ENCODE data around the gene ANXA2R.

The ANXA2R gene

GRCh38 chr5:43050384-43050783, 10.3 kb upstream of the ANXA2R start:
- no peak for DNase-seq (ENCODE audit: extremely low spot score)
- TF ChIP-seq CTCF (IDR thresholded peaks at IDR 0.05; ENCODE audit: control extremely low read depth, extremely low read depth, low read depth, missing control alignments), result no peak
- ChIA-PET CTCF (interaction anchor here (1.0 to 2.9 kb wide), 4 partner anchors 9 to 54 kb away, joined by 4 to 14 read pairs (median 8); no protein-coding TSS in a partner anchor), POLR2A (interaction anchor here (0.6 kb wide), 1 partner anchor 661 kb away, joined by 3 read pairs; no protein-coding TSS in a partner anchor)

DNA sequence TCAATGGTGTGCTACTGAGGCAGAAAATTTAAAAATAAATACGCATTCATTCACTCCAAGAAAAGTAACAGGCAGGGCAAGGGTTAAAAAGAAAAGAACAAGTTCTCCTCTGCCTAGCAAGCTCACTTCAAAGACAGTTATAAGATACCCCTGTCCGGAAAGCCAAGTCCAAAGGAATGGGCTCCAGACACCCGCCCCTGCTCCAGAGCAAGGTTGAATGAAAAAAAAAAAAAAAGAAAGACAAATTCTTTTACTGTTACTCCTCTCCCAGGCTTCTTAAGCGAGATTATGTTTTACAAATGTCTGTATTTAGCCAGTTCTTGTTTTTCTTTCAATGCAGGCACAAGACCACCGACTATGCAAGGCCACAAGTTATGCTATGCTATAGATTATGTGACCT, 9.1 kb upstream of the ANXA2R start:
- no peak for TF ChIP-seq CTCF (IDR thresholded peaks at IDR 0.05; ENCODE audit: control extremely low read depth, extremely low read depth, low read depth, missing control alignments)
- no peak for DNase-seq (ENCODE audit: extremely low spot score)
- CTCF ChIA-PET, result interaction anchor here (0.9 to 2.9 kb wide), 5 partner anchors 8 to 55 kb away, joined by 3 to 14 read pairs (median 6); no protein-coding TSS in a partner anchor
- POLR2A ChIA-PET, result no interaction called here

GRCh38 chr5:43046474-43046873, 6.4 kb upstream of the ANXA2R start:
- no peak for DNase-seq (ENCODE audit: extremely low spot score)
- ChIA-PET POLR2A (no interaction called here), CTCF (interaction anchor here (0.8 to 2.5 kb wide), 8 partner anchors 9 to 138 kb away, joined by 3 to 19 read pairs (median 4); no protein-coding TSS in a partner anchor)
- no peak for TF ChIP-seq CTCF (IDR thresholded peaks at IDR 0.05; ENCODE audit: control extremely low read depth, extremely low read depth, low read depth, missing control alignments)

DNA sequence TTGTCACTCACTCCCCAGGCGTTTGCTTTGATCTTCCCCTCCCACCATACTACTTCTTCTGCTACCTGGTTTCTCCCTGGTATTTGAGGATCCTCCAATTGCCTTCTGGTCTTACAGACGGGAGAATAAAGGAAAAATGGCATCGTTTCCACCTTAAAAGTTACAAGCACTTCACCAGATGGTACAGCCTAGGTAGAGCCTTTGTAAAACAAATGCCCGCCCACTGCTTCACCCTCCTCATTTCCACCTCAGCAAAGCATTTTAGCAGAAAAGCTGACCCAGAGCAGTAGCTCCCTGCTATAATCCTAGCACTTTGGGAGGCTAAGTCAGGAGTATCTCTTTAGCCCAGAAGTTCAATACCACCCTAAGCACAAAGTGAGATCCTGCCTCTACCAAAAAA, 5.1 kb upstream of the ANXA2R start:
- ChIA-PET CTCF (interaction anchor here (1.0 to 2.5 kb wide), 6 partner anchors 16 to 344 kb away, joined by 3 to 19 read pairs (median 4); no protein-coding TSS in a partner anchor), POLR2A (no interaction called here)
- TF ChIP-seq CTCF (IDR thresholded peaks at IDR 0.05; ENCODE audit: control extremely low read depth, extremely low read depth, low read depth, missing control alignments), result no peak

DNA sequence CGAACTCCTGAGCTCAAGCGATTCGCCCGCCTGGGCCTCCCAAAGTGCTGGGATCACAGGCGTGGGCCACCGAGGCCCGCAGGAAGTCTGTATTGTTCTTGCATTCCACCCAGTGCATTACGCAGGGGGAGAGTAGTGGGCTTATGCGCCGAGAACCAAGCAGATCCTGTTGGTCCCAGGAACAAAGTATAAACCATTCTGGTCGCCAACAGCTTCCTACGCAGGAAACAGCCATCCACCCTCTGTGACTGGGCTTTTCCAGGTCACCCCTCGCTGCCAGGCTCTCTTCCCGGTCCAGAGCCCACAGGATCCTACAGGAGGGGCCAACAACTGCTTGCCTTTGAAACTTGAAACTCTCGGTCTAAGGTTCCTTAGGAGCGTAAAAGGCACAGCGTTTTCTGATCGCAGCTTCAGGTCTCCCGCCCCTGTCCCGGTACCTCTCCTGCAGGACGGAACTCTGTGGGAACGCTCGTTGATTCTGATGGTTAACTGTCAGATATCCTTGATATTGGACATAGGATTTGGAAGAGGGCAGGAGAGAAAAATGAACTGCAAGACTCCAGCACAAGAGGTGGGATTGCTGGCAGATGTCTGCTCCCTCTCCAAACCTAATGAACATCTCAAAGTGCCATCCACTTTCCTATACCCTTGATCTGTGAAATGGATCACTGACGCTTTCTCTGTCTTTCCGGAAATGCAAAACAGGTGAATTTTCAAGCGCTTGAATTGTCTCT, 4.2 kb upstream of the ANXA2R start:
- ChIA-PET CTCF (interaction anchor here (1.0 to 4.2 kb wide), 5 partner anchors 10 to 345 kb away, joined by 3 to 26 read pairs (median 3); no protein-coding TSS in a partner anchor), POLR2A (no interaction called here)
- no peak for TF ChIP-seq CTCF (IDR thresholded peaks at IDR 0.05; ENCODE audit: control extremely low read depth, extremely low read depth, low read depth, missing control alignments)
- no peak for DNase-seq (ENCODE audit: extremely low spot score)

More for the DNA sequence above, 5.1 kb upstream of the ANXA2R start:
- DNase-seq (ENCODE audit: extremely low spot score), result no peak

GRCh38 chr5:43043400-43043756, 3.3 kb upstream of the ANXA2R start:
- DNase-seq (ENCODE audit: extremely low spot score), result no peak

More at GRCh38 chr5:43043400-43043756, 3.3 kb upstream of the ANXA2R start:
- CTCF ChIA-PET, result interaction anchor here (2.6 to 4.2 kb wide), 5 partner anchors 11 to 34 kb away, joined by 11 to 51 read pairs (median 18); no protein-coding TSS in a partner anchor
- POLR2A ChIA-PET, result no interaction called here
- TF ChIP-seq CTCF (IDR thresholded peaks at IDR 0.05; ENCODE audit: control extremely low read depth, extremely low read depth, low read depth, missing control alignments), result no peak

Data from GM10248 (cell line).